Hair follicular keratinocyte (primary cell): ENCODE data around the gene ACSL5. TPM values are rescaled to one million over a fixed set of nuclear protein-coding genes. Genes with fewer than 3 reads are reported as not detected.

Experiments
- total RNA-seq: library from RNA; depleted of rRNA; stranded (reverse); fragments of >200 nt; gene quantifications from 2 replicates; pipeline ENCODE4 v1.2.3, GENCODE V29; 2015

Gene ACSL5, protein sequence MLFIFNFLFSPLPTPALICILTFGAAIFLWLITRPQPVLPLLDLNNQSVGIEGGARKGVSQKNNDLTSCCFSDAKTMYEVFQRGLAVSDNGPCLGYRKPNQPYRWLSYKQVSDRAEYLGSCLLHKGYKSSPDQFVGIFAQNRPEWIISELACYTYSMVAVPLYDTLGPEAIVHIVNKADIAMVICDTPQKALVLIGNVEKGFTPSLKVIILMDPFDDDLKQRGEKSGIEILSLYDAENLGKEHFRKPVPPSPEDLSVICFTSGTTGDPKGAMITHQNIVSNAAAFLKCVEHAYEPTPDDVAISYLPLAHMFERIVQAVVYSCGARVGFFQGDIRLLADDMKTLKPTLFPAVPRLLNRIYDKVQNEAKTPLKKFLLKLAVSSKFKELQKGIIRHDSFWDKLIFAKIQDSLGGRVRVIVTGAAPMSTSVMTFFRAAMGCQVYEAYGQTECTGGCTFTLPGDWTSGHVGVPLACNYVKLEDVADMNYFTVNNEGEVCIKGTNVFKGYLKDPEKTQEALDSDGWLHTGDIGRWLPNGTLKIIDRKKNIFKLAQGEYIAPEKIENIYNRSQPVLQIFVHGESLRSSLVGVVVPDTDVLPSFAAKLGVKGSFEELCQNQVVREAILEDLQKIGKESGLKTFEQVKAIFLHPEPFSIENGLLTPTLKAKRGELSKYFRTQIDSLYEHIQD
- 0.08 TPM in 1 of 2 replicates, not detected in the other for total RNA-seq

DNA sequence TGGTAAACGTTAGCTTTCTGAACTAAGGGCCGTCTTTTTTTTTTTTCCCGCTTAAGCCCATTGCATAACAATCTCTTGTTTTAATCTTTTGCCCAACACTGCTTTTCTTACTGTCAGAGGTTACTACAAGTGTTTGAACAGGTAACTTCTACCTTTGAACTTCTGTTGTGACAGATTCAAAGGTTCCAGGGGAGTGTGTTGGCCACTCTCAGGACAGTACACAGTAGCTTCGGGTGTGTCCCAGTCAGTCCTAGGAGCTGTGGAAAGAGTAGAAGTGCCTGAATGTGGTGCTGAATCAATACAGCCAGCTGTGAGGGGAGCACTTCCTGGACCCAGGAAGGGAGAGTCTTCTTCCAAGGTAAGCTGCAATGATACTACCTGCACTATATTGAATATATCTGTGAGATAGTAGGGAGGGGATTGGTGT is at the start of gene ACSL5:
ACSL5 (plus strand) TSS at position 205 of the 427 bp plus-strand sequence. CDS start 20,831 bp downstream, outside the sequence.

DNA sequence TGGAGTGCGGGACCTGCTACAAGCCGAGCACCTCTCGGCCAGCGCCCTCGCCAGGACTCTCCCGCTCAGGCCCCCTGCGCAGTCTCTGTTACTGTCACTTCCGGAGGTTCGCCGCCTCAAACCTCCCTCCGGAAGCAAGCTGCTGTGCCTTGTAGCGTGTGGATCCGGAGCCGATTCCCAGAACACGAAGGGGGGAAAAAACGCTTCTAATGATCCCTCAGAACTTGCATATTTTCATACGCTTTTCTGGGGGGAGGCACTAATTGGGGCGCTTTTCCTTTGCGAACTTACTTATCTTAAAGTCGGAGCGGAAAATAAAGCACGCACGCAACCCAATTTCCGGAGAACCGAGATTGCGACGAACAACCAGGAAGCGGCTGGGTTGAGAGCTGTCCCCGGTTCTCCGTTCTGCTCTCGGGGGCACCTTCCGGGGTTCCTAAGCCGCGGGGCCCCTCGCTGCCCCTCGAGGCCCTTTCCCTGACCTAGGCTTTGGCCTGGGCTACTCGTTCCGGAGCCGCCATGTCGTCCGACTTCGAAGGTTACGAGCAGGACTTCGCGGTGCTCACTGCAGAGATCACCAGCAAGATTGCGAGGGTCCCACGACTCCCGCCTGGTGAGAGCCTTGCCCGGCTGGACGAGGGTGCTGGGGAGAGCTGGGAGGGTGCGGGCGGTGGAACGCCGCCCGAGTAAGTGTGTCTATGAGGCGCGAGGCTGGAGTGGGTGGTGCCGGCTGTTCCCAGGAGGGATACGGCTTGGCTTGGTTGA is 73.1 kb downstream of the ACSL5 start, which contains the start of the genes VTI1A and ZDHHC6:
VTI1A (plus strand) TSS at position 361 of the 765 bp plus-strand sequence; CDS start at position 520, 159 bp downstream.
ZDHHC6 (minus strand) TSS at position 60 of the 765 bp plus-strand sequence. CDS start 1,478 bp downstream, outside the sequence.

Other genes with a start within 250 kb of the ACSL5 start
- gene GPAM, start 190.4 kb upstream of the ACSL5 start, total RNA-seq, result 7.6 and 9.4 TPM in 2 replicates
- not detected in 2 replicates for gene TECTB, start 90.7 kb upstream of the ACSL5 start, total RNA-seq
- 17.7 and 27.6 TPM in 2 replicates for gene ZDHHC6, start 72.8 kb downstream of the ACSL5 start, total RNA-seq
- 24.5 and 29.6 TPM in 2 replicates for gene VTI1A, start 73.1 kb downstream of the ACSL5 start, total RNA-seq